Spleen (tissue), 7 donors: ENCODE measurements around the gene KLC1.

Experiments
- POLR2A ChIP-seq, 3 donors: fragments of 450-650 bp; IDR thresholded peaks; one replicate each; pipeline ENCODE4 v1.5.1; 2017; ENCODE audit warnings: antibody characterized with exemption in 3 of 3, mild to moderate bottlenecking in 1 of 3
- POLR2AphosphoS5 ChIP-seq, 3 donors: sonication (generic); formaldehyde crosslinking; IDR thresholded peaks; one replicate each; pipeline ENCODE4 v1.5.1; 2017; ENCODE audit warnings: antibody characterized with exemption in 3 of 3
- TF ChIP-seq, protein P1 (sequence below), 11 experiments: fragments of 200-600 bp in 7 of 11; fragments of 450-650 bp in 4 of 11; sonication (generic) in 4 of 11; IDR thresholded peaks in 8 of 11; conservative IDR thresholded peaks in 3 of 11; 1 replicate in 7 of 11; 2 replicates in 4 of 11; pipeline versions ENCODE4 v1.4.0 to v1.8.0; 2016 to 2021; ENCODE audit warnings: antibody characterized with exemption in 11 of 11, inconsistent platforms in 4 of 11, mild to moderate bottlenecking in 1 of 11
- donor health status: DM: no; HTN: no; CAD: no; lungs with moderate emphysema.
- donor health status: DM: no; HTN: no; CAD: no.
- donor health status: DM: no; HTN: no; CAD: no.

DNA sequence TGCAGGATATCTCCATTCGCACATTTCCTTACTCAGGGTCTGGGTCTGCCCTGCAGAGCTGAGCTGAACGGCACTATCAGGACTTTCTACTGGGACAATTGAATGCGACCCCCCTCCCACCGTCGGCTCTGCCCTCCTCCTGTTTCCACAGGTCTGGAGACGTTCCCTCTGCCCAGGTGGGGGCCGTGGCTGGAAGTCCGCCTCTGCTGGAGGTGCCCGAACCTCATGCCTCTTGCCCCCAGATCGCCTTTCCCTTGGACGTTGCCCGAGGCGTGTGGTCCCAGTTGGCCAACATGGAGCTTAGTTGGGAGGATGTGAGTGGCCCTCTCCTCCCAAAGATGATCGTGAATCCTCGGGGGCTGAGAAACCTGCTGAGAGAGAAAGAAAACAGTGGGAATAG is 21.2 kb upstream of the KLC1 start:
- TF ChIP-seq POLR2AphosphoS5 (IDR thresholded peaks at IDR 0.05) (no peak), POLR2A (IDR thresholded peaks at IDR 0.05) (no peak)
- TF ChIP-seq, protein P1, sequence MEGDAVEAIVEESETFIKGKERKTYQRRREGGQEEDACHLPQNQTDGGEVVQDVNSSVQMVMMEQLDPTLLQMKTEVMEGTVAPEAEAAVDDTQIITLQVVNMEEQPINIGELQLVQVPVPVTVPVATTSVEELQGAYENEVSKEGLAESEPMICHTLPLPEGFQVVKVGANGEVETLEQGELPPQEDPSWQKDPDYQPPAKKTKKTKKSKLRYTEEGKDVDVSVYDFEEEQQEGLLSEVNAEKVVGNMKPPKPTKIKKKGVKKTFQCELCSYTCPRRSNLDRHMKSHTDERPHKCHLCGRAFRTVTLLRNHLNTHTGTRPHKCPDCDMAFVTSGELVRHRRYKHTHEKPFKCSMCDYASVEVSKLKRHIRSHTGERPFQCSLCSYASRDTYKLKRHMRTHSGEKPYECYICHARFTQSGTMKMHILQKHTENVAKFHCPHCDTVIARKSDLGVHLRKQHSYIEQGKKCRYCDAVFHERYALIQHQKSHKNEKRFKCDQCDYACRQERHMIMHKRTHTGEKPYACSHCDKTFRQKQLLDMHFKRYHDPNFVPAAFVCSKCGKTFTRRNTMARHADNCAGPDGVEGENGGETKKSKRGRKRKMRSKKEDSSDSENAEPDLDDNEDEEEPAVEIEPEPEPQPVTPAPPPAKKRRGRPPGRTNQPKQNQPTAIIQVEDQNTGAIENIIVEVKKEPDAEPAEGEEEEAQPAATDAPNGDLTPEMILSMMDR (IDR thresholded peaks at IDR 0.05 in 8 of 11, conservative IDR thresholded peaks at IDR 0.05 in 3 of 11): no peak
